NCI-H146 treated with DMSO at 0.1 percent for 48 hours (cell line): ENCODE data around the gene UBE2Q1.
"Not testable (repeated sequence)": the region's sequence is repeated elsewhere in the genome, so short reads cannot be mapped to it uniquely, and the experiment has no call there.

Experiments used
- DNase-seq: peaks from one replicate; lab custom pipeline; 2025; ENCODE audit not compliant: unreplicated experiment; lab: John Stamatoyannopoulos, UW

Gene UBE2Q1

DNA sequence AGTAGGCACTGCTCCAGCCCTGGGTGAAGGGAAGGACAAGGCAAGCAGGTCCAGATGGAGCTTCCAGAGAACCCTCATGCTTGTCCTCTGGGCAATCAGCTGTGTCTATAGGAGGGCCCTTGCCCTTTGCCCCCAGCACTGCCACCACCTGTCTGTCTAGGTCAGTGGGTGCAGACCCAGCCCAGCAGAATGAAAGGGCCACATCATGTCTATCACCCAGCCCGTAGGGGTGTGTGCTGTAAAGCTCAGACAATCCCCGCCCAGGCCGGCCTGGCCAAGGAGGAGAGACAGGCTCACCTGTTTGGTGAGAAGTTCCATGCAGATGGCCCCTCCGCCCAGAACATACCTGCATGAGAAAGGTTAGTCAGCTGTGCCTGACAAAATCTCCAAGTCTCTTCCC lies 7.0 kb downstream of the UBE2Q1 start:
- no peak for DNase-seq

DNA sequence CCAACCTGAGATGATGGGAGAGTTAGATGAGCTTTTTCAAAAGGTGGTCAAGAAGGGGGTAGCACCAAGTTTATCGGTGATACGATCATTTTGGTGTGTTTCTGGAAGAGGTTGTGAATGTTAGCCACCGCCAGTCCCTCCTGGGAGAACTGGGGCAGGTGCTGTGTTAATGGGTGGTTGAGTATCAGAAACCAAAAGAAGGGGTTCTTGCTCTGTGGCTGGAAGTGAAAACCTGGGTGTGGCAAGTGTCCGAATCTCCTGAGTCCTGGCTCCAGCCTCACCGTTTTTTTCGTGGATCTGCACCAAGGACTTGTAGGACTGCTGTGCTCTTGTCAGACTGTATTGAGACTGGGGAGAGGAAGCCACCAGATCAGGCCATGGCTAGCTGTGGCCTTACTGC lies 7.8 kb downstream of the UBE2Q1 start:
- DNase-seq = no peak

DNA sequence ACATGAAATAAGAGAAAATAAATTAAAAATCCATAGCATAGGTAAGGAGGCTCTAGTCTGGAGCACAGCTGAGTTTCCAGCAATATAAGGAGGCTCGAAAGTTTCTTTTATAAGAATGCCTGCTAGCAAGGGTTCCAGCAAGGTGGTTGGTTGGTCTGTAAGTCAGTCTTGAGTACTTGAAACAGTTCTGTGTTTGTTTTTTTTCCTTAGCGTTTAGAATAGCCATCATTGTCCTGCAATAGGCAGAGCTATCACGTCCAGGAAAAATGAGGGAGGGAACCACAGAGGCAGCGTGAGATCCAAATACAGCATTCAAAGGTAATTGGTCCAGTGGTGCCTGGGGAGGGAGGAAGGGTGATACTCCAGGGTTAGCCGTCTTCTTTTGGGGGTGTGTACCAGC lies 8.4 kb downstream of the UBE2Q1 start:
- no peak for DNase-seq

DNA sequence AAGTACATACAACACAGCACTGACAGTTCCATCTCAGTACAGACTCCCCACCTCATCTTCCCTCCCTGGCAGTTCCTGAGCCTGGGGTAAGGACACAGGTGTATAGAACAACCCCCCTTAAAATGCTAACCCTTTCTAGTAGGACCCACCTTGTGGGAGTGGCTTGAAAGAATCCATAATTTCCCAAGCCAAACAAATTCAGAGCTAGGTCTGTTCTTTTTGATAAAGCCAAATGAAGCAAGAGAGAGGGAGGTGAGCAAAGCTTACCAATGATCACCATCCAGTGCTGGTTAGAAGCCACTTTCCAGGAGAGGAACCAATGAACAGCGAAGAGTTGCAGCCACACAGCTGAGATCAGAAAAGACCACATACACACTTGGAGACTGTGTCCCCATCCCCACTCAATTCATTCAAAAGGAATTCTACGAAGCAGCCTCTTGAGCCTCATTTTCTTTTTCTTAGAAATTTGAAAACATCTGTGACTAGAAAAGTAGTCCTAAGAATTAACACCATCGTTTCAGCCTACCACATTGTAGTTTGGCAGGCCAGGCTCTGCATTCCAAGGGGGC lies 9.2 kb downstream of the UBE2Q1 start:
- no peak for DNase-seq

DNA sequence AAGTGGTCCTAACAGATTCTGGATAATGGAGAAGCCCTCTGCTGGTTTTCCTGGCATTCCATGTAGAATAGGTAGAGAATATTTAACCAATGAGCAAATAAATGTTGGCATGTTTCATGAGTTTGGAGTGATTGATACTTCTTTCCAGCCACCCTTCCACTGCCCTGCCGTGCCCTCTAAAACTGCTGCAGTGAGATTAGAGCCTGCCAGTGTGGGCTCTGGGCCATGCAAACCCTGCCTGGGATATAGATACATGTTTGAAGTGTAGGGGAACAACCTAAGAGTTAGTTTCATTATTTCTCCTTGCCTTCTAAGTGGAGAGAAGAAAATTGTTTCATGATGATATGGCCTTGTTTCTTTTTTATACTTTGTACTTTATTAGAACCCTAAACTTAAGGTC lies 10.4 kb downstream of the UBE2Q1 start:
- DNase-seq = no peak

DNA sequence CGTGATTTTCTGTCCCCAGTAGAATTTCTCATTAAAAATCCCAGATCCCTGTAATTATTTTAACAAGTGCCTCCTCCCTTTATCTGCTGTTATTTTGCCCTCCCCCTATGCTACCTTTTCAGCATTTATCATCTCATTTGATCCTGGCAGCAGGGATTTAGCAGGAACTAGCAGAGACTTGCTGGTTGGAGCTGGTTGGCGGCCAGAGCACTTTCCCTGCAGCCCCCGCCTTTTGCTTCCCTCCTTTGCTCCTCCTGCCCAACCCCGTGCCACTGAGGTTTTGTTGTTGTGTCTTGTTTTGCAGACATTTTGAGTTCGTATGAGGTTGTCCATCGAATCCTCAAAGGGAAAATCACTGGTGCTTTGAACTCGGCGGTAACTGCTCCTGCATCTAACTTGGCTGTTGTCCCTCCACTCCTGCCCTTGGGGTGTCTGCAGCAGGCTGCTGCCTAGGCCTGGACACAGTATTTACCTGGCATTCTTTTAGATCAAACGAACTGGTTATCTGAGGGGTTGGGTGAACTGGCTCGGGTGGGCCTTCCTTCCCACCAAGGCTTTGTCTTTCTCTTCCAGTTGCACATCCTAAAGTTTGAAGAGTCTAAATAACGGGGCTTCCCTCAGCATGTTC lies 11.2 kb downstream of the UBE2Q1 start:
- no peak for DNase-seq

DNA sequence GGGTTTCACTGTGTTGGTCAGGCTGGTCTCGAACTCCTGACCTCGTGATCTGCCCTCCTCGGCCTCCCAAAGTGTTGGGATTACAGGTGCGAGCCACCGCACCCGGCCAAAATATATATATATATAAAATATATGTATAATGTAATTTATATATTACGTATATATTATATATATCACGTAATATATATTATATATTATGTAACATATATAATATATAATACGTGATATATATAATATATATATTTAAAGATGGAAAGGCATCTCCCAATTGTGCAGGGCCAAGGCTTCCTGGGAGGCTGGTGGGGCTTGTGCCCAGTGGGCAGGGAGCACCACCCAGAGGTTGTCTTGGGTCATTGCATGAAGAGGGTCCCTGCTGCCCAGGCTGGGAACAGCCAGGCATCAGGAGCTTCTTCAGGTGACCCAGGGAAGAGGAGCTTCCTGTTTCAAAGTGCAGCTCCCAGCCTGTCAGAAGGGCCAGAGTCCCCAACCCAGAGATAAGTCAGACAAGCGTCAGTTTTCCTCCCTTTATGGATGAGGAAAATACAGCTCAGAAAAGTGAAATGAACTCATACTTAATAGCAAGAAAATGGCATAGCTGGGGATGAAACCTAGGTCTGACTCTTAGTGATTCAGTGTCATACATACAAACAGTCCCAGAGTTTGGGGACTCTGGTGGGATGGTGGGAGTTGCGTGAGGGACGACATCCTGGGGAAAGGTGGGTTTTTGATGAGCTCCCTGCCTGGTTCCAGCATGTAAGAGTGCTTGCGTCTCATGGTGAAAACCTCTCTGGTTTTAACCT lies 12.0 kb downstream of the UBE2Q1 start:
- peak; percentile 8 for DNase-seq

DNA sequence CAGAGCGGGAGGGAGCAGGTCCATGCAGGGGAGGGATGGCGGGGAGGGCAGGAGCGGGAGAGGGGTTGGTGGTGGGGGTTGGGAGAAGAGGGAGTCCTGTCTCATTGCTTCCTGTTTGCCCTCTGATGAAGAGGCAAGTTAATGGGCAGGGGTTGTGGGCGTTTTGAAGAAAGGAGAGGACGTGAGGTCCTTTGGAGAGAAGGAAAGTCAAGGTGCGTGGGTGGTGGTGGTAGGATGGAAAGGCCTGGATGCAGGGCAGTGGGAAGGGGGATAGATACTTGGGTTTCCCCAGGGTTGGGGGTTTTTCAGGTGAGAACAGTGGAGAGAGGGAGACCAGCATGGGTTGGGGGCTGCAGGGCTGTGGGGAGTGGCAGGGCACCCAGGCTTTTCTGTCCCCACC lies 17.2 kb downstream of the UBE2Q1 start:
- no peak for DNase-seq

DNA sequence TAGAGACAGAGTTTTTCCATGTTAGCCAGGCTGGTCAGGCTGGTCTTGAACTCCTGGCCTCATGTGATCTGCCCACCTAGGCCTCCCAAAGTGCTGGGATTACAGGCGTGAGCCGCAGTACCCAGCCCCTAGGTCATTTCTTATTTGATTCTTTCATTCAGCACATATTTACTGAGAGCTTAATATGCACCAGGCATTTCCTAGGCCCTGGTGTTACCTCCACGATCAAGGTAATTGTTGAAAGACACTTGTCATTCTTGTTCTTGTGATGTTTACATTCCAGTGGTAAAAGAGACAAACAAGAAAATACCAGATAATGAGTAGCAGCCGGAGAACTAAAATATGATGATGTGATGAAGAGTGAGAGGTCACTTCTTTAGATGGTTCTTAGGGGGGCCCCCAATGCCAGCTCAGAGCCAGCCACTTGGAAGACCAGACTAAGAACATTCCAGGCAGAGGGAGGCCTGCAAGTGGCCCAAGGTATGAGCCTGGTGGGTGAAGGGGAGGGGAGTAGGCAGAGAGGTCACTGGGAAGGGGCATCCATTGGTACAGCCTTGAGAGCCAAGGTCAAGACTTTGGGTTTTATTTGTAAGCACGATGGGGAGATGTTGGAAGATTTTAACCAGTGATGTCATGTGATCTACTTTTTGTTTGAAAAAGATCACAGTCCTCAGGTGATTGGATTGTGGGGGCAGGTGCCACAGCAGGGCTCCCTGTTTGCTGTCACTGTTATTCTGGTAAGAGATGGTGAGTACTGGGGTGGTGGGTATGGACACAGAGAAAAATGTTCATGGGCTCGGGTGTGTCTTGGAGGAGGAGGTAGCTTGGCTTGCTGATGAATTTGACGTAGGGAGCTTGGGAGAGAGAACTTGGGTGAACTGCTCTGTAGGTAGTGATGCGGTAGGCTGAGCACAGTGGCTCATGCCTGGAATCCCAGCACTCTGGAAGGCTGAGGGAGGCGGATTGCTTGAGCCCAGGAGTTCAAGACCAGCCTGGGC lies 18.7 kb downstream of the UBE2Q1 start:
- no peak for DNase-seq

DNA sequence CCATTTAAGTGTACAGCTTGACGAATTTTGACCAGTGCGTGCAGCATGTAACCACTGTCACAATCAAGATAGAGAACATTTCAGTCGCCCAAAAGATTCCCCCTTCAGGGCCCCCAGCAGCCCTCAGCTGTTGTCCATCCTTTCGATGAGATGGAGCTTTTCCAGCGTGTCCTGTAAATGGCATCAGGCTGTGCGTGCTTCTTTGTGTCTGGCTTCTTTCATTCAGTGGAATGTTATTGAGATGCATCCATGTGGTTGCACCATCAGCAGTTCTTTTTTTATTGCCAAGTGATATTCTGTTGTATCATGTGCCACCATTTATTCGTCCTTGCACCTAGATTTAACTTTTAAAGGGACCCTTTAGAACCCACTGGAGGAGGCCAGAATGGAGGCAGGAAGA lies 21.9 kb downstream of the UBE2Q1 start:
- DNase-seq = no peak

DNA sequence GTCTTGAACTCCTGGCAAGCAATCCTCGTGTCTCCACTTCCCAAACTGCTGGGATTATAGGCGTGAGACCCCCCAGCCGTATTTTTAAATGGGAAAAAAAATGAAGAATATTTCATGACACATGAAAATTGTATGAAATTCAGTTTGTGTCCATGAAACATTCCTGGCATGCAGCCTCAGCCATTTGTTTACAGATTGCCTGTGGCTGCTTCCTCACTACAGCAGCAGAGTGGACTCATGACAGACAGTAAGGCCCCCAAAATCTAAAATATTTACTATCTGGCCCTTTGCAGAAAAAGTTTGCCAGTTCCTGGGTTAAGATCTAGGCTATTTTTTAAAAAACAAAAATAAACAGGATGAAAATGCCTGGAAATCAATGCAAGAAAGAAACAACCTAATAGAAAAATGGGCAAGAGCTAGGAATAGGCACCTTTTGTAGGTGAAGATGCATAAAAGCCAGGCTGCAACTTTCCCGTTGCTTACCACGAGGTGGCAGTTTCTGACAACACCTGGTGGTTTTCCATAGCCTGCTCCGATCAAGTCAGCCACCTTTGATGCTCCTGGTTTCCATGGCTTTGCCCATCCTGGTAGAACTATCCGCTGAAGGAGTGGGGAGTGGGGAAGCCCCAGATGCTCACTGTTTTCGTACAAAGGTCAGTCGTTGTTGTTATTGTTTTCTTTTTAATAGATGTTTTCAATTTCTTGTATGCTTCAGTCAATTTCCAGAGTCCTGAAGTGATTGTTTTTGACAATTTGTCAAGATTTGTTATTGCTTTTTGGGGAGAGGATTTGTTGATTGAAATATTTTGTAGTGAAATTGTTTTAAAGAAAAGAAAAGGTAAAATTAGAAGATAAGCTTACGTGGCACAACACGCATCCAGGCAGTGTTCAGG lies 24.3 kb downstream of the UBE2Q1 start:
- peak; percentile 41 for DNase-seq

DNA sequence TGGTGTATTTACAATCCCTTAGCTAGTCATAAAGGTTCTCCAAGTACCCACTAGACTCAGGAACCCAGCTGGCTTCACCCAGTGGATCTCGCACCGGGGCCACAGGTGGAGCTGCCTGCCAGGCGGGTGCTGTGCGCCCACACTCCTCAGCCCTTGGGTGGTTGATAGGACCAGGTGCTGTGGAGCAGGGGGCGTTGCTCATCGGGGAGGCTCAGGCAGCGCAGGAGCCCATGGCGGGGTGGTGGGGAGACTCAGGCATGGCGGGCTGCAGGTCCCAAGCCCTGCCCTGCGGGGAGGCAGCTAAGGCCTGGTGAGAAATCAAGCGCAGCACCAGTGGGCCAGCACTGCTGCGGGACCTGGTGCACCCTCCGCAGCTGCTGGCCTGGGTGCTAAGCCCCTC lies 26.5 kb downstream of the UBE2Q1 start:
- DNase-seq = not testable (repeated sequence)

DNA sequence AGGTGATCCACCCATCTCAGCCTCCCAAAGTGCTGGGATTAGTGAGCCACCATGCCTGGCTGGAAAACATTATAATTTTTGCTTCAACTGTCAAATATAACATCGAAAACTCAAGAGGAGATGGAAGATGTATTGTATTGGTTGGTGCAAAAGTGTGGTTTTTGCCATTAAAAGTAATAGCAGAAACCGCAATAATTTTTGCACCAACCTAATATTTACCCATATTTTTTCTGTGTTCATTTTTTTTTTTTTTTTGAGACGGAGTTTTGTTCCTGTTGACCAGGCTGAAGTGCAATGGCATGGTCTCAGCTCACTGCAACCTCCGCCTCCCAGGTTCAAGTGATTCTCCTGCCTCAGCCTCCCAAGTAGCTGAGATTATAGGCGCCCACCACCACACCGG lies 29.2 kb downstream of the UBE2Q1 start:
- DNase-seq = no peak

DNA sequence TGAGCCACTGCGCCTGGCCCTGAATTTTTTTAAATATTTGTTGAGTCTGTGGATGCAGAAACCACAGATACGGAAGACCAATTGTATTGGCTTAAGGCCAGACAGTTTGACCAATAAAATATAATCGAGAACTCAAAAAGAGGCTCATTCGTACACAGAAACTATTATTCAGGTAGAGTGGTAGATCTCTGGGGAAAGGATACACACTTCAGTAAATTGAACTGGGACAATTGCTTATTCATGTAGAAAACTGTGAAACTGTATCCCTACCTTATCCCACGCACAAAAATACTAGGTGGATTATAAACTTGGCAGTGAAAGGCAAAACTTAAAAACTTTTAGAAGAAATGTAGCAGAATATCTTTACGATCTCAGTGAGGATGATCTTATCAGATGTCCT lies 31.3 kb downstream of the UBE2Q1 start:
- DNase-seq = no peak

DNA sequence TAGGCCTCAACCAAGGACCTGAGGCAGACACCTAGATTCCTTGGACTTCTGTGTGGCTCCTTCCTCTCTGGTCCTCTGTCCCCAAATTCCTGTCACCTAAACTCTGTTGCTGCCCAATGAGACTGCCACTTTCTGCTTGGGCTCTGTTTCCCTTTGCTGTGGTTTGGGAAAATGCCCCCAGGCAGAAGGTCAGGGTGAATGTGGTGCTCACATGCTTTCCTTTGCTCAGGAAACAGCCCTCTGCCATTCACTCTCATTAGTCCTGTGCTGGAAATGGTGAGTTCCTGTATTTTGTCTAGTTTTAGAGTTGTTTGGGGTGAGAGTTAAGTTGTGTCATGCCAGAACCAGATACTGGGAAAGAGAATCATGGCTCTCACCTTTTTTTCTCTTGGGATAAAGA lies 33.6 kb downstream of the UBE2Q1 start:
- DNase-seq = no peak

DNA sequence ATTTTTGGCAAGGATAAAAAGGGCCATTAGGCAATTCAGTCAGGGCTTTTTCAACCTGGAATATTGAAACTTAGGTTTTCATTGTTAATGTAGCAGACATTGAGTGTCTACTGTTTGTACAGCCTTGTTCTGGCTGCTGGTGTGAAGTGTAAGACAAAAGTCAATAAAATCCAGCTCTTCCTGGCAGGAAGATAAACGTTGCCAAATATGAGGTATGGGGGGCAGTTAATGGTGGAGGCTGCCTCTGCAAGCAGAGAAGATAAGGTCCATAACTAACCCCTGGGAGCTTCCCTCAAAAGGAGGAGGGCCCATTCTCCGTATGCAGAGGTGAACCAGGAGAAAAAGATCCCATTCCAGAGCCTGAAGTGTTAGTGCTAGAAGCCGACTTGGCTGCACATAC lies 36.8 kb downstream of the UBE2Q1 start:
- peak; percentile 11 for DNase-seq

DNA sequence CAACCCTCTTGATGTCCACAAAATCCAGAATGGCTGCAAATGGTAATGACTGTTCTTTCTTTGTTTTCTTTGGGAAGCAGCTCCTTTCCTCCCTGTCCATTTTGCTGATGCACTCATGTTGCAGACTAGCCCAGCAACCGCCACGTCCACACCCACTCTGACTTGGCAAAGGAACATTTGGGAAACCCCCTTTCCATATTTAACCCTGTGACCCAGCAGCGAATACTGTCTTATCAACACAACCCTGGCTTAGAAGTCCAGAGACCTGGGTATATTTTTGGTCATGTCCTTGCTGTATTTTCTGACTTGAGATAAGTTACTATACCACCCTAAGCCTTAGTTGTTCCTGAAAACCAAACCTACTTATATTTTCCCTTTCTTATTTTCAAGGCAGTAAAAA lies 38.1 kb downstream of the UBE2Q1 start:
- DNase-seq = no peak

DNA sequence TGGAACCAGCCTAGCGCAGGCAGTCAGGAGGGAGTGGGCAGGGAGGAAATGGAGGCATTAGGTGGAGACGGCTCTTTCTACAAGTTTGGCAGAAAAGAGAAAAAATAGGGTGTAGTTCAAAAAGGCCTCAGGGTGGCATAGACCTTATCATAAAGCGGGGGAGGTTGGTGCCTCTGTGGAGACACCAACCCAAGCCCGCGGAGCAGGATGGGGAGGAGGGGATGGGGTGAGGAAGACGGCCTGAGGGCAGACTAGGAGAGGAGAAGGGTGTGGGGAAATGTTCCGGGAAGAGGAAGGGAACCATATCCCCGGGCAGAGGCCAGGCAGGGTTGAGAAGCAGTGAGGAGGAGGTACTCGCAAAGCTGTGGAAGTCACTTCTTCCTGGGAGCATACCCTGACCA lies 38.9 kb downstream of the UBE2Q1 start:
- no peak for DNase-seq

DNA sequence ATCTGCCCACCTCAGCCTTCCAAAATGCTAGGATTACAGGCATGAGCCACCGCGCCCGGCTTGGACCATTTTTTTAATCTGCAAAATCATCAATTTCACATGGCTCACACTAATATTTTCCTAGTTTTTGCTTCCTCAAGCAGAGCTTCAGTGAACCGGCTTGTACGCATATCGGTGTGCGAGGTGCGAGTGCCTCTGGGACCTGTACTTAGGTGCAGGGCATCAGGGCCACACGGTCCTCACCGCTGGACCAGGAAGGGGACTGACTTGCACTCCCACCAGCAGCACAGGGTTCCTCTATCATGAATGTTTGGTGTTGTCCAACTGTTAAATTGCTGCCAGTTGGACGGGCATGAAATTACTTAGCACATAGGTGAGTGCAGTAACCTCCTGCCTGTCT lies 40.8 kb downstream of the UBE2Q1 start:
- DNase-seq = no peak

DNA sequence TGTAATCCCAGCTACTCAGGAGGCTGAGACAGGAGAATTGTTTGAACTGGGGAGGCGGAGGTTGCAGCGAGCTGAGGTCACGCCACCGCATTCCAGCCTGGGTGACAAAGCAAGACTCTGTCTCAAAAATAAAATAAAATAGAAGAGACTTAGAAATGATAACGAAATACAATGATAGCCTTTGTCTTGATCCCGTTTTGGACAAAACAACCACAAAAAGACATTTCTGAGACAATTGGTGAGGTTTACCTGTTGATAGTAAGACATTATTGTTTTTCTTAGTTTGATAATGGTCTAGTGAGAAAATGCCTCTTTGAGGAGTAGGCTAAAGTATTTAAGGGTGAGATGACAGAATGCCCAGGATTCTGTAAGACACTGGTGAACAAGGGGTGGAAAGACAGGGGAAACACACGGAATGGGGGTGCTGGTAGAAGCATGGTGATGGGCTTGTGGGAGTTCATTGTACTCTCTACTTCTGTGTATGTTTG lies 44.4 kb downstream of the UBE2Q1 start:
- no peak for DNase-seq
